Osteocyte (in vitro differentiated cells): ENCODE results near the gene YY2. TPM values are rescaled to one million over a fixed set of nuclear protein-coding genes. Genes with fewer than 3 reads are reported as not detected.

ENCODE experiments used
- DNase-seq: peaks from one replicate; pipeline ENCODE4 v3.0.0; 2021; ENCODE audit warnings: mixed read lengths; ENCODE audit not compliant: unreplicated experiment; ENCODE audit errors: extremely low spot score
- H3K27ac Mint-ChIP-seq: one replicate; pipeline ENCODE4 v1.8.0; 2021; ENCODE audit warnings: mild to moderate bottlenecking, mixed read lengths; ENCODE audit not compliant: unreplicated experiment
- H3K27me3 Mint-ChIP-seq: one replicate; pipeline ENCODE4 v1.8.0; 2021; ENCODE audit warnings: mixed read lengths; ENCODE audit not compliant: unreplicated experiment
- H3K36me3 Mint-ChIP-seq: one replicate; pipeline ENCODE4 v1.8.0; 2021; ENCODE audit warnings: mixed read lengths; ENCODE audit not compliant: unreplicated experiment
- H3K4me1 Mint-ChIP-seq: one replicate; pipeline ENCODE4 v1.8.0; 2021; ENCODE audit warnings: mixed read lengths; ENCODE audit not compliant: unreplicated experiment
- H3K4me3 Mint-ChIP-seq: one replicate; pipeline ENCODE4 v1.8.0; 2021; ENCODE audit warnings: mild to moderate bottlenecking, moderate library complexity, mixed read lengths; ENCODE audit not compliant: unreplicated experiment
- H3K9me3 Mint-ChIP-seq: one replicate; pipeline ENCODE4 v1.8.0; 2021; ENCODE audit warnings: mixed read lengths; ENCODE audit not compliant: unreplicated experiment
- total RNA-seq: library from RNA; stranded (reverse); gene quantifications from 2 replicates; pipeline ENCODE4 v1.2.1, GENCODE V29; 2021
- TF ChIP-seq, protein P1 (sequence below): fragments of 200-600 bp; sonication (generic); IDR thresholded peaks from 2 replicates; pipeline ENCODE4 v1.5.0; 2021; ENCODE audit warnings: antibody characterized with exemption, mild to moderate bottlenecking, moderate library complexity

Gene YY2
- total RNA-seq, 1 donor from 2014 or later, result 4.7 TPM

DNA sequence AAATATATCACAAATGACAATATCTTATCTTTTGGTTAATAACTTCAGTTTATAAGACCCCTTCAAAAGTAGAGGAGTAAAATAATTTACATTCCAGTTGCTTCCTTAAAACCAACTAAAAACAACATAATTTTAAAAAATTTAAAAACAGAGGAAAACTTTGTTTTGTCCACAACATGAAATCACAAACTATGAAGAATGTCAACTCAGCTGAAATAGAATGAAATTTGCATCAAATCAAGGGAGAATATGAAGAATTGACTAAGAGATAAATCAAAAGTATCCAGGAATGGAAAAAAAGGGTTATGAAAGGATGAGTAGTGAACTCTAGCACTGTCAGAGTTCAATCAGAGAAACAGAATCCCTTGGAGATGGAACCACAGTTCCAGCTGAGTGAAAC lies 2.2 kb upstream of the YY2 start:
- no peaks in the 10 kb centered on the region for H3K4me1 Mint-ChIP-seq
- H3K27ac Mint-ChIP-seq, result no peak overlapping the region
- peaks cover 14% of the 10 kb centered on the region for H3K27me3 Mint-ChIP-seq
- H3K9me3 Mint-ChIP-seq, result no peaks in the 10 kb centered on the region
- H3K36me3 Mint-ChIP-seq, result peaks cover 21% of the 10 kb centered on the region
- TF ChIP-seq, protein P1, sequence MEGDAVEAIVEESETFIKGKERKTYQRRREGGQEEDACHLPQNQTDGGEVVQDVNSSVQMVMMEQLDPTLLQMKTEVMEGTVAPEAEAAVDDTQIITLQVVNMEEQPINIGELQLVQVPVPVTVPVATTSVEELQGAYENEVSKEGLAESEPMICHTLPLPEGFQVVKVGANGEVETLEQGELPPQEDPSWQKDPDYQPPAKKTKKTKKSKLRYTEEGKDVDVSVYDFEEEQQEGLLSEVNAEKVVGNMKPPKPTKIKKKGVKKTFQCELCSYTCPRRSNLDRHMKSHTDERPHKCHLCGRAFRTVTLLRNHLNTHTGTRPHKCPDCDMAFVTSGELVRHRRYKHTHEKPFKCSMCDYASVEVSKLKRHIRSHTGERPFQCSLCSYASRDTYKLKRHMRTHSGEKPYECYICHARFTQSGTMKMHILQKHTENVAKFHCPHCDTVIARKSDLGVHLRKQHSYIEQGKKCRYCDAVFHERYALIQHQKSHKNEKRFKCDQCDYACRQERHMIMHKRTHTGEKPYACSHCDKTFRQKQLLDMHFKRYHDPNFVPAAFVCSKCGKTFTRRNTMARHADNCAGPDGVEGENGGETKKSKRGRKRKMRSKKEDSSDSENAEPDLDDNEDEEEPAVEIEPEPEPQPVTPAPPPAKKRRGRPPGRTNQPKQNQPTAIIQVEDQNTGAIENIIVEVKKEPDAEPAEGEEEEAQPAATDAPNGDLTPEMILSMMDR, result no peak
- no peak for DNase-seq
- H3K4me3 Mint-ChIP-seq, result no peak overlapping the region

DNA sequence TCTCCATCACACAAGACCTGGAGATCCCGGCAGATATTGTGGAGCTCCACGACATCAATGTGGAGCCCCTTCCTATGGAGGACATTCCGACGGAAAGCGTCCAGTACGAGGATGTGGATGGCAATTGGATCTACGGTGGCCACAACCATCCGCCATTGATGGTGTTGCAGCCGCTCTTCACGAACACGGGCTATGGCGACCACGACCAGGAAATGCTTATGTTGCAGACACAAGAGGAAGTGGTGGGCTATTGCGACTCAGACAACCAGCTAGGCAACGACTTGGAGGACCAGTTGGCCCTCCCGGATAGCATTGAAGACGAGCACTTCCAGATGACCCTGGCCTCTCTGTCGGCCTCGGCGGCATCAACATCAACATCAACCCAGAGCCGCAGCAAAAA lies 717 bp downstream of the YY2 start:
- Mint-ChIP-seq H3K9me3 (no peaks in the 10 kb centered on the region), H3K4me1 (no peaks in the 10 kb centered on the region), H3K27ac (no peak overlapping the region), H3K4me3 (no peak overlapping the region), H3K36me3 (peaks cover 18% of the 10 kb centered on the region), H3K27me3 (peaks cover 14% of the 10 kb centered on the region)
- DNase-seq, result no peak
- TF ChIP-seq, protein P1, result no peak

DNA sequence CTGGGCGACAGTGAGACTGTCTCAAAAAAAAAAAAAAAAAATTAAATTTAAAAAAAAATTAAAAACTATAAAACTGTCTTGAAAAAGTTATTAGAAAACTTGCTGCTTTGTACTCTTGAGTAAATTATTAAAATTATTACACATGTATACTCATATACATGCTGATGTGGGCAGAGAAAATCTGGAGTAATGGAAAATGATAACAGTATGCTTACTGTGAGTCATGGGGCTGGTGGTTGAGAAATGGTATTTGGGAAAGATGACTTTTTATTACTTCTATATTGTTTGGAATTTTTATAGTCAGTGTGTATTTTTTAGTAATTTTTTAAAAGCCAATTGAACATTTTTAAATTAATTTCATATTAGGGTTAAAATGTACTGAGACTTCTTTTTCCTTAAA lies 7.5 kb downstream of the YY2 start:
- no peaks in the 10 kb centered on the region for H3K27me3 Mint-ChIP-seq
- no peaks in the 10 kb centered on the region for H3K9me3 Mint-ChIP-seq
- TF ChIP-seq, protein P1, result no peak
- H3K36me3 Mint-ChIP-seq, result no peaks in the 10 kb centered on the region
- peaks cover 11% of the 10 kb centered on the region for H3K4me1 Mint-ChIP-seq
- DNase-seq, result no peak
- no peak overlapping the region for H3K4me3 Mint-ChIP-seq
- H3K27ac Mint-ChIP-seq, result no peak overlapping the region

DNA sequence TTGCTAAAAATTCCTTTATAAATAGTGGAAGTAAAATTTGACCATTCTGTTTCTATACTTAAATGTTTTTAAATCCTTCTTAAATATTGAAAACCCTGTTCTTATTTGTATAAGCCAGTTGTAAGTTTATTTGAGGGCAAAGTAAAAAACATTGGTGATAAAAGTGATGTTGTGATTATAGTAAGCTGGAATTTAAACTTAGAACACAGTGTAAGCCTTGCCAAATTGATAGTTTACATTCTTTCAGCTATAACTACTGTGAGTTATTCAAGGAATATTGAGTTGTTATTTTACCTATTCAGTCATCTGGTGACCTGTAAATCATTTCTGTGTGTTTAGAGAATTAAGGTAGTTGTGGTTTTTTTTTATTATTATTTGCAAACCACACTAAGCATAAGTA lies 9.6 kb downstream of the YY2 start:
- Mint-ChIP-seq H3K4me1 (peaks cover 12% of the 10 kb centered on the region), H3K27ac (peak overlapping the region; percentile 55), H3K36me3 (no peaks in the 10 kb centered on the region), H3K9me3 (no peaks in the 10 kb centered on the region), H3K27me3 (no peaks in the 10 kb centered on the region), H3K4me3 (no peak overlapping the region)
- no peak for DNase-seq
- TF ChIP-seq, protein P1, result no peak

DNA sequence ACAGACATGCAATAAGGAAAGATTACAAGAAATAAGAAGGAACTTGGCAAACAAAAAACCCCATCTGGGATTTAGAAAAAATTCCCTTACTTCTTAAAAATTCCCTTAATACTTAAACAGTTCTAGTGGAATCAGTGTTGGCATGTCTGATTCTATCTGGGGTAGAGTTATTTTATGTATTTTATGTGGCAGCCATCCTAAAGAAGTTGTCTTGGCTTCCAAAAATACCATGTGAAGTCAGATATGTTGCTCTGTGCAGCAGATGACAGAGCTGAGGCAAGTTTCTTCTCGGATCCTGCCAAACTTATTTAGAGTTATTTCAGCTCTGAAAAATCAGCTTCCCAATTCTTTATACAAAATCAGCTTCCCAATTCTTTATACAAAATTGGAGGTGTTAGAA lies 14.7 kb downstream of the YY2 start:
- TF ChIP-seq, protein P1, result no peak
- Mint-ChIP-seq H3K4me1 (peaks cover 52% of the 10 kb centered on the region), H3K27me3 (no peaks in the 10 kb centered on the region), H3K36me3 (no peaks in the 10 kb centered on the region), H3K27ac (no peak overlapping the region), H3K4me3 (no peak overlapping the region), H3K9me3 (no peaks in the 10 kb centered on the region)
- DNase-seq, result no peak
